Measurements from ENCODE around the gene CLK1. TPM values are rescaled to one million over a fixed set of nuclear protein-coding genes. Genes with fewer than 3 reads are reported as not detected.

CLK1 gene
- total and polyA plus RNA-seq, 9 of the 15 experiments (the other 6 are each of a cell fraction or from before 2014, with no cell fraction given) = 29.3 to 99.2 (median 47.0) TPM

DNA sequence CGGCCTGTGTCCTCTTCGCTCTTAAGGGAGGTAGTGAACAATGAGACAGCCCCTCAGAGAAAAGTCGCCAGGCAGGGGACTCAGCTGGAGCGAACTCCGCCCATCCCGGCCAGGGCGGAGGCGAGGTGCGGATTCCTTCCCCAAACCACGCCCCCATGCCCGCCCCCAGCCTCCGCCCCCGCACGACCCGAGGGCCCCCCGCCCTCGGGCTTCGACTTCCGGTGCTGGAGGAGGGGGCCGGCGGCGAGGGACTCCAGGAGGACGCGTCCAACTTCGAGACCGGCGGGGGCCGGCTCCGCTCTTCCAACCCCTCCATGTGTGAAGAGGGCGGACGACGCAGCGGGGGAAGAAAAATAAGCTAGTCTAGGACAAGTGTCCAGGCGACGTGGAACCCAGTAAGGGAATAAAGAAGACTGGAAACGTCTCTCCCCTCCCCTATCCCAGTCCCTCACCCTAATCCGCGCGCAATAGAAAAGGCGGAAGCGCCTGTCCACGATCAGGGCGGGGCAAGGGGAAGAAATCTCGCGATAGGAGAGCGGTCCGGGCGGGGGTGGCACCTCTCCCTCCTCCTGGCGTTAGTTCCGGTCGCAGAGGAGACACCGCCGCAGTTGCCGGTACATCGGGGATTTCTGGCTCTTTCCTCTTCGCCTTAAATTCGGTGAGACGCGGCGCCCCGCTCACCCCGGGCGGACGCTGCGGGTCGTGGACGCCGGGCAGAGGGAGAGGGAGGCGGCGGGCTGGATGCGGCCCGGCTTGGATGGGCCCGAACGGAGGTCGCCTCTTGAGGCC is 52.9 kb downstream of the CLK1 start, which contains the start of gene BZW1 (continued):
- TF ChIP-seq ELF2 (CRISPR knock-in tag; IDR thresholded peaks at IDR 0.05) = peak; percentile 90
- no peak for TF ChIP-seq USF1 (CRISPR knock-in tag; IDR thresholded peaks at IDR 0.05)
- TF ChIP-seq TRIM24 (IDR thresholded peaks at IDR 0.05) = 0 out of 4 replicates have a peak, but pooled peaks of 1 of the 2 experiments have one; percentile 41
- no peak for TF ChIP-seq KHSRP (IDR thresholded peaks at IDR 0.05)
- TF ChIP-seq SPI1 (IDR thresholded peaks at IDR 0.05; ENCODE audit: borderline replicate concordance, low read depth, low read length) = peak; percentile 80
- peak; percentile 4 for TF ChIP-seq SAP30 (IDR thresholded peaks at IDR 0.05; ENCODE audit: borderline replicate concordance, insufficient read depth, low read depth, low read length, poor library complexity, severe bottlenecking)
- no peak for TF ChIP-seq CREB3 (tag; conservative IDR thresholded peaks at IDR 0.05; ENCODE audit: low read depth)
- peak; percentile 75 for TF ChIP-seq POLR2H (tag; IDR thresholded peaks at IDR 0.05; ENCODE audit: low read depth)
- no peak for TF ChIP-seq NR4A1 (CRISPR knock-in tag; IDR thresholded peaks at IDR 0.05)
- no peak for TF ChIP-seq NR4A1 (tag; IDR thresholded peaks at IDR 0.05)
- TF ChIP-seq EGR1 (conservative IDR thresholded peaks at IDR 0.05) = peak; percentile 96
- peak; percentile 98 for TF ChIP-seq ELF1 (tag; IDR thresholded peaks at IDR 0.05)
- TF ChIP-seq ZBTB40 (IDR thresholded peaks at IDR 0.05) = peak; percentile 76
- TF ChIP-seq ZBTB40 (CRISPR knock-in tag; IDR thresholded peaks at IDR 0.05) = no peak
- TF ChIP-seq JUND (IDR thresholded peaks at IDR 0.05; ENCODE audit: borderline replicate concordance, low read depth, low read length) = peak; percentile 88
- no peak; the same call in 2 of the 3 replicates for TF ChIP-seq JUND (tag; IDR thresholded peaks at IDR 0.05; ENCODE audit: borderline replicate concordance, low read depth, low read length)

Data from K562 (cell line).